HEK293T (cell line): Measurements from ENCODE around the gene PLCXD3.

Experiments used
- CTCF ChIA-PET: fragments of 350-600 bp; formaldehyde crosslinking; extraction: SDS; loops from one replicate; lab custom pipeline; 2021; ENCODE audit warnings: antibody characterized with exemption, inconsistent platforms; lab: Yijun Ruan, JAX
- POLR2A ChIA-PET: fragments of 350-600 bp; formaldehyde crosslinking; extraction: SDS; loops from one replicate; lab custom pipeline; 2020; ENCODE audit warnings: antibody characterized with exemption, inconsistent platforms; lab: Yijun Ruan, JAX
- DNase-seq: peaks from one replicate; pipeline ENCODE4 v3.0.0; 2012; ENCODE audit warnings: mixed read lengths; ENCODE audit errors: extremely low spot score
- ARNT ChIP-seq: fragments of 450-650 bp; IDR thresholded peaks from 2 replicates; pipeline ENCODE4 v1.6.1; 2017; ENCODE audit warnings: mild to moderate bottlenecking
- BHLHE40 ChIP-seq: fragments of 450-650 bp; IDR thresholded peaks from 2 replicates; pipeline ENCODE4 v1.6.1; 2016; ENCODE audit warnings: mild to moderate bottlenecking, moderate library complexity, borderline replicate concordance
- CTBP1 ChIP-seq: fragments of 450-650 bp; IDR thresholded peaks from 2 replicates; pipeline ENCODE4 v1.6.1; 2016; ENCODE audit warnings: borderline replicate concordance
- ELF4 ChIP-seq: fragments of 450-650 bp; IDR thresholded peaks from 2 replicates; pipeline ENCODE4 v1.6.1; 2017; ENCODE audit warnings: antibody characterized with exemption
- FOXA1 ChIP-seq: fragments of 450-650 bp; IDR thresholded peaks from 2 replicates; pipeline ENCODE4 v1.6.1; 2016; ENCODE audit warnings: mild to moderate bottlenecking
- FOXK2 ChIP-seq: fragments of 450-650 bp; IDR thresholded peaks from 2 replicates; pipeline ENCODE4 v1.6.1; 2016; ENCODE audit warnings: mild to moderate bottlenecking
- FOXM1 ChIP-seq: fragments of 450-650 bp; IDR thresholded peaks from 2 replicates; pipeline ENCODE4 v1.6.1; 2017; ENCODE audit warnings: mild to moderate bottlenecking, borderline replicate concordance
- HDGF ChIP-seq: fragments of 450-650 bp; IDR thresholded peaks from 2 replicates; pipeline ENCODE4 v1.6.1; 2017; ENCODE audit warnings: antibody characterized with exemption, borderline replicate concordance
- L3MBTL2 ChIP-seq: fragments of 450-650 bp; conservative IDR thresholded peaks from 2 replicates; pipeline ENCODE4 v1.6.1; 2016; ENCODE audit warnings: mild to moderate bottlenecking
- LEF1 ChIP-seq: fragments of 450-650 bp; IDR thresholded peaks from 2 replicates; pipeline ENCODE4 v1.6.1; 2017; ENCODE audit warnings: mild to moderate bottlenecking, borderline replicate concordance
- NFRKB ChIP-seq: fragments of 450-650 bp; IDR thresholded peaks from 2 replicates; pipeline ENCODE4 v1.6.1; 2016; ENCODE audit warnings: mild to moderate bottlenecking, moderate library complexity
- SP1 ChIP-seq: fragments of 450-650 bp; IDR thresholded peaks from 2 replicates; pipeline ENCODE4 v1.6.1; 2017
- SUZ12 ChIP-seq: fragments of 450-650 bp; IDR thresholded peaks from 2 replicates; pipeline ENCODE4 v1.6.1; 2016; ENCODE audit warnings: mild to moderate bottlenecking
- TARDBP ChIP-seq: fragments of 450-650 bp; IDR thresholded peaks from 2 replicates; pipeline ENCODE4 v1.6.1; 2016
- ZNF384 ChIP-seq: fragments of 450-650 bp; IDR thresholded peaks from 2 replicates; pipeline ENCODE4 v1.6.1; 2016
- TF ChIP-seq, protein P1 (sequence below): fragments of 450-650 bp; IDR thresholded peaks from 2 replicates; pipeline ENCODE4 v1.6.1; 2016

Gene PLCXD3

GRCh38 chr5:41368158-41368557 lies 142.2 kb downstream of the PLCXD3 start:
- no peak for TF ChIP-seq SUZ12
- no peak for TF ChIP-seq CTBP1
- no peak for TF ChIP-seq ZNF384
- no peak for TF ChIP-seq FOXK2
- TF ChIP-seq NFRKB: no peak
- no peak for TF ChIP-seq ELF4
- TF ChIP-seq TARDBP: no peak
- no peak for TF ChIP-seq FOXM1
- TF ChIP-seq SP1: no peak
- TF ChIP-seq ARNT: no peak
- TF ChIP-seq HDGF: no peak
- TF ChIP-seq, protein P1, sequence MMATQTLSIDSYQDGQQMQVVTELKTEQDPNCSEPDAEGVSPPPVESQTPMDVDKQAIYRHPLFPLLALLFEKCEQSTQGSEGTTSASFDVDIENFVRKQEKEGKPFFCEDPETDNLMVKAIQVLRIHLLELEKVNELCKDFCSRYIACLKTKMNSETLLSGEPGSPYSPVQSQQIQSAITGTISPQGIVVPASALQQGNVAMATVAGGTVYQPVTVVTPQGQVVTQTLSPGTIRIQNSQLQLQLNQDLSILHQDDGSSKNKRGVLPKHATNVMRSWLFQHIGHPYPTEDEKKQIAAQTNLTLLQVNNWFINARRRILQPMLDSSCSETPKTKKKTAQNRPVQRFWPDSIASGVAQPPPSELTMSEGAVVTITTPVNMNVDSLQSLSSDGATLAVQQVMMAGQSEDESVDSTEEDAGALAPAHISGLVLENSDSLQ: no peak
- TF ChIP-seq BHLHE40: no peak
- TF ChIP-seq L3MBTL2: no peak
- no peak for TF ChIP-seq LEF1
- no peak for TF ChIP-seq FOXA1
- POLR2A ChIA-PET: no interaction called here
- no peak for DNase-seq
- CTCF ChIA-PET: no interaction called here

GRCh38 chr5:41365369-41365768 lies 145.0 kb downstream of the PLCXD3 start:
- CTCF ChIA-PET: no interaction called here

DNA sequence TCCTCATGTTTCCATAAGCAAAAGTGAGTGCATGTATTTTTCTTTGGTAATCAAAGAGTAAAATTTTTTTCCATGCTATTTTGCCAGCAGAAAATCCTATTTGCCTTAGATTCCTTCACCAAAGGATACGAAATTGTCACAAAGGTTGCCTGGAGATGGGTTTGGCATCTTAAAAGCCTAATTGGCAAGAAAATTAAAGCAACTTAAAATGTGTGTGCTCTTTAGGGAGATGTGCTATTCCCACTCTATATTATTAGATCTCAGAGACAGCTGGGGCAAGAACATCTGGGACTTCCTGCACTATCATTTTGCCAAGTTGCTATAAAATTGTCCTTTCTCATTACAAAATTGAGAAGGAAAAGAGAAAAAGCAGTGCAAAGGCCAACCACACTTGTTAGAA lies 146.1 kb downstream of the PLCXD3 start:
- DNase-seq: no peak
- ChIA-PET CTCF (no interaction called here), POLR2A (no interaction called here)
- TF ChIP-seq SUZ12 (no peak), FOXK2 (no peak), L3MBTL2 (no peak), FOXA1 (no peak)

More at GRCh38 chr5:41365369-41365768, 145.0 kb downstream of the PLCXD3 start:
- POLR2A ChIA-PET: no interaction called here
- TF ChIP-seq NFRKB (no peak), SP1 (no peak), ZNF384 (no peak), CTBP1 (no peak), BHLHE40 (no peak), SUZ12 (no peak), ARNT (no peak), LEF1 (no peak), FOXA1 (no peak)
- DNase-seq: no peak

DNA sequence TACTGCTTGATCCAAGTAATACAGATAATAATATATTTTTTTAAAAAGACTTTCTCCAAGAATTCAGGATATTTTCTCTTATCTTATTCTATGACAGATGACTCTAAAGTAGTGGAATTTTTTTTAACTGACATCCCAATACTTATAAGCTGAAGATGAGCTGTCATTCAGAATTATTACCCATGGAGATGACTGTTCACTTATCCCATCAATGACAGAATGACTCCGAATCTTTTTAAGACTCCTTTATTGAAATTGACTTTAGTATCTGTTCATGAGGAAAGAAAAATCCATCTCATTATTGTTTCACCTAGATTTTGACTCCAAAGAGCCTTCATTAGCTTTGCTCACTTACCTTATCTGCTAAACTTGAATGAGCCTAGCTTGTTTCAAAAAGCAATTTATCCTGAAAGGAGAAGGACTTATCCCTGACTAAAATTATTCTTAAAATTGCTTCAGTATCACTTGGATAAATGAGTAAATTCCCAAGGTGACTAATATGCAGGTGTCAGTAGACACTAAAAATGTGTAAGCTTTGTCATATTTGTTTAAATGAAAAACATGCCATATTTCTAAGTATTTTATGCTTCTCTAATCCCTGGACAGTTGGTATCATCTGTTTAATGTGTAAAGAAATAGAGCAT lies 146.9 kb downstream of the PLCXD3 start:
- no peak for DNase-seq
- CTCF ChIA-PET: no interaction called here
- TF ChIP-seq BHLHE40: no peak
- POLR2A ChIA-PET: no interaction called here

- TF ChIP-seq CTBP1: no peak
- no peak for TF ChIP-seq SP1
- TF ChIP-seq, protein P1: no peak
- TF ChIP-seq ELF4: no peak
- TF ChIP-seq TARDBP: no peak
- no peak for TF ChIP-seq LEF1
- TF ChIP-seq BHLHE40: no peak
- TF ChIP-seq FOXM1: no peak
- no peak for TF ChIP-seq SUZ12
- no peak for TF ChIP-seq FOXA1
- no peak for TF ChIP-seq HDGF
- no peak for TF ChIP-seq ARNT
- POLR2A ChIA-PET: no interaction called here
- CTCF ChIA-PET: no interaction called here
- no peak for DNase-seq
Measured at GRCh38 chr5:41356786-41357185, 153.6 kb downstream of the PLCXD3 start.

DNA sequence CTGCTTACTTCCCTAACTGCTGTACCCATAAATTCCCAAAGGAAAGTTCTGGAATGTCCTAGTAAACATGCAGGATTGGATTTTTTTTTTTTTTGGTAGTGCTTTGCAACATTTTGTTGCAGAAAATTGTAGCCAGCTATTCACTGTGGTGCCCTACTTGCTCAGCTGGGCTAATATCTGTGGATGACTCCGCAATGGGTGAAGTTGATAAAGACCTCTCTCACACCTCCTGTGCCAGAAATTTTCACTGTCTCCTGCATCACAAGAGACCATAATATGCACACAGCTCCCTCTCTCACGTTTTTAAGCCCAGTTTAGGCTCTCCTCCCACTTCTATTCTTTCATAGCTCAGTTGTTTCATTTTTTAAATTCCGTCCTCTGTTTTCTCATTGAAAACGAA lies 160.6 kb downstream of the PLCXD3 start:
- DNase-seq: no peak
- ChIA-PET POLR2A (no interaction called here), CTCF (no interaction called here)
- TF ChIP-seq NFRKB: no peak
- TF ChIP-seq SUZ12: no peak
- TF ChIP-seq, protein P1: no peak
- no peak for TF ChIP-seq HDGF
- no peak for TF ChIP-seq ZNF384
- no peak for TF ChIP-seq L3MBTL2
- TF ChIP-seq ARNT: no peak
- TF ChIP-seq LEF1: no peak
- TF ChIP-seq FOXK2: no peak
- TF ChIP-seq FOXM1: no peak
- TF ChIP-seq ELF4: no peak
- no peak for TF ChIP-seq TARDBP

DNA sequence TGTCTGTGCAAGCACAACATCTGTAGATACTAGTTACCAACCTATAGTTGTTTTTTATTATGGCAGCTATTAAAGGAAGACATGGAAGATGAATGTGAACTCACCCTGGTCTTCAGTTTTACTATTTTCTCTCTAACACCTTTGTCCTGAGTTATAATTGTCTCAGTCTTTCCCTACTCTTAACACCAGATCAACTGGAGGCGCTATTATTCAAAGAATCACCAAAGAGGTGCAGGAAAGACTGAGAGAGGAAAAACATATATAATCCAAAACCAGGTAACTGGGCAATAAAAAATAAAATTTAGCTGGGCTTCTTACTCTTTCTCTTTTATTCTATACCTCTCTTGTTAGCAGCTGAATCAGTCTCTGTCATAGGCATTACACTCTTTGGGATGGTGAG lies 162.8 kb downstream of the PLCXD3 start:
- CTCF ChIA-PET: interaction anchor here (0.6 kb wide), 1 partner anchor 1720 kb away, joined by 4 read pairs; no protein-coding TSS in a partner anchor
- TF ChIP-seq L3MBTL2: no peak
- TF ChIP-seq ARNT: no peak
- TF ChIP-seq ZNF384: no peak
- no peak for TF ChIP-seq CTBP1
- TF ChIP-seq FOXM1: no peak
- TF ChIP-seq ELF4: no peak
- TF ChIP-seq SP1: no peak
- TF ChIP-seq SUZ12: no peak
- TF ChIP-seq HDGF: no peak
- TF ChIP-seq LEF1: no peak
- TF ChIP-seq FOXA1: no peak
- TF ChIP-seq FOXK2: no peak
- TF ChIP-seq, protein P1: no peak
- TF ChIP-seq NFRKB: no peak
- POLR2A ChIA-PET: no interaction called here

More for the DNA sequence above, 162.8 kb downstream of the PLCXD3 start:
- no peak for DNase-seq
